HCT116 (cell line): Measurements from ENCODE around the gene KLHDC7A. TPM values are rescaled to one million over a fixed set of nuclear protein-coding genes. Genes with fewer than 3 reads are reported as not detected.

Experiments
- ATAC-seq: fragments of 200-7000 bp; cut with Tn5 transposase; 2 replicates; pipeline ENCODE4 v1.9.1; 2020; ENCODE audit warnings: mild to moderate bottlenecking, moderate library complexity
- BruUV-seq: library from RNA; stranded (reverse); fragments of 400-500 nt; replicated peaks from 2 replicates; lab custom pipeline; 2021; lab: Mats Ljungman, UMichigan
- CTCF ChIA-PET: fragments of 300-600 bp; sonication (Branson Sonifier 250); formaldehyde crosslinking; loops from one replicate; lab custom pipeline; 2021; ENCODE audit warnings: antibody characterized with exemption; lab: Charles Lee
- POLR2A ChIA-PET: fragments of 300-600, 350-600 bp; sonication (Branson Sonifier 250); formaldehyde crosslinking; loops from one replicate; lab custom pipeline; 2021; ENCODE audit warnings: antibody characterized with exemption; lab: Charles Lee
- RAD21 ChIA-PET, 2 experiments: fragments of 300-600 bp; sonication (Branson Sonifier 250); formaldehyde crosslinking; loops; one replicate each; lab custom pipeline; 2023; ENCODE audit warnings: low total read pairs in 2 of 2; ENCODE audit not compliant: uncharacterized antibody in 2 of 2, unreplicated experiment in 2 of 2, low non-redundant PET in 1 of 2; lab: Charles Lee
- DNase-seq: peaks from one replicate; pipeline ENCODE4 v3.0.0-alpha.2; 2010; ENCODE audit warnings: low read depth, low spot score
- H2AFZ ChIP-seq: fragments of 200-600 bp; shearing (Covaris generic), sonication (generic); 2 replicates; pipeline ENCODE4 v1.6.1; 2017; ENCODE audit warnings: low read depth, mixed run types, mixed read lengths, antibody characterized with exemption, low read length; ENCODE audit not compliant: poor library complexity, severe bottlenecking
- H3K27ac ChIP-seq: 2 replicates; pipeline ENCODE4 v1.5.1; 2012; ENCODE audit warnings: low read depth, low read length
- H3K27me3 ChIP-seq: fragments of 200-600 bp; sonication (generic); 2 replicates; pipeline ENCODE4 v1.6.1; 2016; ENCODE audit warnings: mixed run types, low read length, mixed read lengths; ENCODE audit not compliant: insufficient read depth
- H3K36me3 ChIP-seq, 2 experiments: fragments of 200-500 bp in 1 of 2; fragments of 200-600 bp in 1 of 2; sonication (Bioruptor generic) in 1 of 2; sonication (generic) in 1 of 2; 2 replicates each; pipeline versions ENCODE4 v1.5.1 to v1.6.1; 2014 to 2016; ENCODE audit warnings: low read length in 2 of 2, inconsistent platforms in 1 of 2, mixed read lengths in 1 of 2, mixed run types in 1 of 2; ENCODE audit not compliant: insufficient read depth in 2 of 2, control insufficient read depth in 1 of 2
- H3K4me1 ChIP-seq, 2 experiments: fragments of 200-600 bp in 1 of 2; sonication (generic) in 1 of 2; 2 replicates each; pipeline versions ENCODE4 v1.5.1 to v1.6.1; 2012 to 2017; ENCODE audit warnings: low read length in 2 of 2, inconsistent platforms in 1 of 2, mild to moderate bottlenecking in 1 of 2, mixed read lengths in 1 of 2, mixed run types in 1 of 2, moderate library complexity in 1 of 2; ENCODE audit not compliant: insufficient read depth in 2 of 2, control insufficient read depth in 1 of 2
- H3K4me2 ChIP-seq: fragments of 200-600 bp; sonication (generic); 2 replicates; pipeline ENCODE4 v1.6.1; 2017; ENCODE audit warnings: mixed run types, low read length, mixed read lengths
- H3K4me3 ChIP-seq, 2 experiments: fragments of 200-600 bp in 1 of 2; sonication (generic) in 1 of 2; replicated peaks in 1 of 2; 2 replicates each; pipeline ENCODE4 v1.5.1; 2011 to 2016; ENCODE audit warnings: low read length in 2 of 2, control low read depth in 1 of 2, low read depth in 1 of 2, mild to moderate bottlenecking in 1 of 2, mixed read lengths in 1 of 2, mixed run types in 1 of 2
- H3K79me2 ChIP-seq: fragments of 200-600 bp; sonication (generic); 2 replicates; pipeline ENCODE4 v1.6.1; 2017; ENCODE audit warnings: mild to moderate bottlenecking, mixed run types, low read length, moderate library complexity, mixed read lengths; ENCODE audit not compliant: insufficient read depth
- H3K9ac ChIP-seq: fragments of 200-600 bp; sonication (generic); 2 replicates; pipeline ENCODE4 v1.6.1; 2016; ENCODE audit warnings: low read length, mixed read lengths
- H3K9me2 ChIP-seq: fragments of 200-600 bp; sonication (generic), shearing (Covaris generic); 2 replicates; pipeline ENCODE4 v1.6.1; 2017; ENCODE audit warnings: mixed run types, mild to moderate bottlenecking, moderate library complexity; ENCODE audit not compliant: insufficient read depth
- H3K9me3 ChIP-seq, 2 experiments: fragments of 200-500 bp in 1 of 2; fragments of 200-600 bp in 1 of 2; sonication (Bioruptor generic) in 1 of 2; sonication (generic) in 1 of 2; 2 replicates each; pipeline ENCODE4 v1.6.1; 2014 to 2017; ENCODE audit warnings: low read length in 2 of 2, mixed read lengths in 2 of 2, inconsistent platforms in 1 of 2, low read depth in 1 of 2, mild to moderate bottlenecking in 1 of 2, mixed run types in 1 of 2, moderate library complexity in 1 of 2; ENCODE audit not compliant: control insufficient read depth in 1 of 2, insufficient read depth in 1 of 2
- H4K20me1 ChIP-seq: fragments of 200-600 bp; sonication (generic), shearing (Covaris generic); 2 replicates; pipeline ENCODE4 v1.6.1; 2017; ENCODE audit warnings: mixed run types, mild to moderate bottlenecking, moderate library complexity; ENCODE audit not compliant: insufficient read depth
- CBX3 ChIP-seq: IDR thresholded peaks from 2 replicates; pipeline ENCODE4 v1.6.1; 2012; ENCODE audit warnings: low read depth
- ELF1 ChIP-seq: IDR thresholded peaks from 2 replicates; pipeline ENCODE4 v1.6.1; 2012; ENCODE audit warnings: low read depth, borderline replicate concordance
- EZH2phosphoT487 ChIP-seq: fragments of 200-600 bp; IDR thresholded peaks from 2 replicates; pipeline ENCODE4 v1.6.1; 2018; ENCODE audit warnings: antibody characterized with exemption, borderline replicate concordance
- FOSL1 ChIP-seq: IDR thresholded peaks from 2 replicates; pipeline ENCODE4 v1.6.1; 2012; ENCODE audit warnings: low read depth
- JUND ChIP-seq: IDR thresholded peaks from 2 replicates; pipeline ENCODE4 v1.6.1; 2012
- POLR2A ChIP-seq: IDR thresholded peaks from 2 replicates; pipeline ENCODE4 v1.7.0; 2011; ENCODE audit warnings: borderline replicate concordance; ENCODE audit not compliant: insufficient read depth, insufficient read length; ENCODE audit errors: extremely low read depth
- POLR2AphosphoS5 ChIP-seq: IDR thresholded peaks from 2 replicates; pipeline ENCODE4 v1.6.1; 2011; ENCODE audit warnings: mild to moderate bottlenecking, low read depth, low read length, moderate library complexity
- SIN3A ChIP-seq: IDR thresholded peaks from 2 replicates; pipeline ENCODE4 v1.6.1; 2012; ENCODE audit warnings: low read depth
- SP1 ChIP-seq: IDR thresholded peaks from 2 replicates; pipeline ENCODE4 v1.6.1; 2012; ENCODE audit warnings: low read depth
- SRF ChIP-seq: IDR thresholded peaks from 2 replicates; pipeline ENCODE4 v1.6.1; 2012; ENCODE audit warnings: low read depth
- TCF7L2 ChIP-seq: IDR thresholded peaks from 2 replicates; pipeline ENCODE4 v1.7.0; 2011; ENCODE audit warnings: borderline replicate concordance, inconsistent platforms; ENCODE audit not compliant: insufficient read depth, insufficient read length; ENCODE audit errors: extremely low read depth
- YY1 ChIP-seq: IDR thresholded peaks from 2 replicates; pipeline ENCODE4 v1.6.1; 2011; ENCODE audit warnings: low read length, low read depth, moderate library complexity, mild to moderate bottlenecking; ENCODE audit not compliant: insufficient replicate concordance; ENCODE audit errors: extremely low read depth
- ZFX ChIP-seq: fragments of 450-650 bp; IDR thresholded peaks from 2 replicates; pipeline ENCODE4 v1.6.1; 2017
- intact Hi-C: fragments of 100-400 bp; cut with micrococcal nuclease; formaldehyde crosslinking; loops from 2 replicates; pipeline ENCODE4 v1.10.0; 2022
- total RNA-seq: library from RNA; stranded (reverse); gene quantifications from one replicate; pipeline ENCODE4 v1.2.1, GENCODE V29; 2021; ENCODE audit not compliant: unreplicated experiment
- TF ChIP-seq, protein P1 (sequence below): IDR thresholded peaks from 2 replicates; pipeline ENCODE4 v1.6.1; 2012
- TF ChIP-seq, protein P2 (sequence below): IDR thresholded peaks from 2 replicates; pipeline ENCODE4 v1.6.1; 2012
- TF ChIP-seq, protein P3 (sequence below): IDR thresholded peaks from 2 replicates; pipeline ENCODE4 v1.6.1; 2011; ENCODE audit warnings: mild to moderate bottlenecking, low read length, moderate library complexity; ENCODE audit not compliant: insufficient replicate concordance; ENCODE audit errors: extremely low read depth

The KLHDC7A gene
- total RNA-seq, 1 experiment from 2014 or later: 0.30 TPM

DNA sequence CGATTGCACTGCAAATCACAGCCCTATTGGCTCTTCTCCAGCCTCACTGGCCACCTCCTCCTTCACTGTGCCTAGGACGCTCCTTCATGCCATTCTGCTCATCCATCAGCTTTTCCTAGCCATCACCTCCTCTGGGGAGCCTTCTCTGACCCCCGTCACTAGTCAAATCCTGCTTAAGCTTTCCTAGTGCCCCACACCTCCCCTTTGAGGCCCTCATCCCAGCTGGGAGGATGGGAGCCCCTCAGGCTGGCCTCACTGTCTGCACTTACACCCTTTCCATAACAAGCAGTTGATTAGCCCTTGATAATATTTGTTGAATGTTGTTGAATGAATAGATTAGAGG is 50.7 kb downstream of the KLHDC7A start:
- peak; percentile 18; the same call in 1 of the 2 replicates for ATAC-seq
- no peak for DNase-seq
- Histone ChIP-seq H3K27me3 (peaks cover 38% of the 10 kb centered on the region), H2AFZ (no peak overlapping the region), H3K36me3 (no peaks in the 10 kb centered on the region), H4K20me1 (no peaks in the 10 kb centered on the region), H3K9ac (no peak overlapping the region), H3K27ac (no peak overlapping the region), H3K4me1 (peaks cover 4 to 7% of the 10 kb centered on the region in 2 experiments; a peak in 3 of 4 replicates), H3K9me3 (no peaks in the 10 kb centered on the region), H3K9me2 (no peaks in the 10 kb centered on the region), H3K4me2 (no peak overlapping the region), H3K79me2 (no peaks in the 10 kb centered on the region), H3K4me3 (no peak overlapping the region)
- intact Hi-C loops: no loop called here
- ChIA-PET RAD21 (no interaction called here), POLR2A (no interaction called here), CTCF (no interaction called here)
- no peak for TF ChIP-seq SP1
- no peak for TF ChIP-seq JUND
- no peak for TF ChIP-seq CBX3
- TF ChIP-seq FOSL1: no peak
- TF ChIP-seq ZFX: no peak
- no peak for TF ChIP-seq SRF
- TF ChIP-seq, protein P1, sequence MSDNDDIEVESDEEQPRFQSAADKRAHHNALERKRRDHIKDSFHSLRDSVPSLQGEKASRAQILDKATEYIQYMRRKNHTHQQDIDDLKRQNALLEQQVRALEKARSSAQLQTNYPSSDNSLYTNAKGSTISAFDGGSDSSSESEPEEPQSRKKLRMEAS: no peak
- TF ChIP-seq YY1: no peak
- no peak for TF ChIP-seq ELF1
- TF ChIP-seq, protein P2, sequence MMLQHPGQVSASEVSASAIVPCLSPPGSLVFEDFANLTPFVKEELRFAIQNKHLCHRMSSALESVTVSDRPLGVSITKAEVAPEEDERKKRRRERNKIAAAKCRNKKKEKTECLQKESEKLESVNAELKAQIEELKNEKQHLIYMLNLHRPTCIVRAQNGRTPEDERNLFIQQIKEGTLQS: no peak
- TF ChIP-seq, protein P3, sequence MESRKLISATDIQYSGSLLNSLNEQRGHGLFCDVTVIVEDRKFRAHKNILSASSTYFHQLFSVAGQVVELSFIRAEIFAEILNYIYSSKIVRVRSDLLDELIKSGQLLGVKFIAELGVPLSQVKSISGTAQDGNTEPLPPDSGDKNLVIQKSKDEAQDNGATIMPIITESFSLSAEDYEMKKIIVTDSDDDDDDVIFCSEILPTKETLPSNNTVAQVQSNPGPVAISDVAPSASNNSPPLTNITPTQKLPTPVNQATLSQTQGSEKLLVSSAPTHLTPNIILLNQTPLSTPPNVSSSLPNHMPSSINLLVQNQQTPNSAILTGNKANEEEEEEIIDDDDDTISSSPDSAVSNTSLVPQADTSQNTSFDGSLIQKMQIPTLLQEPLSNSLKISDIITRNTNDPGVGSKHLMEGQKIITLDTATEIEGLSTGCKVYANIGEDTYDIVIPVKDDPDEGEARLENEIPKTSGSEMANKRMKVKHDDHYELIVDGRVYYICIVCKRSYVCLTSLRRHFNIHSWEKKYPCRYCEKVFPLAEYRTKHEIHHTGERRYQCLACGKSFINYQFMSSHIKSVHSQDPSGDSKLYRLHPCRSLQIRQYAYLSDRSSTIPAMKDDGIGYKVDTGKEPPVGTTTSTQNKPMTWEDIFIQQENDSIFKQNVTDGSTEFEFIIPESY: no peak
- no peak for TF ChIP-seq TCF7L2
- TF ChIP-seq SIN3A: no peak
- TF ChIP-seq EZH2phosphoT487: no peak
- TF ChIP-seq POLR2A: no peak
- TF ChIP-seq POLR2AphosphoS5: no peak
- no TSS peak for BruUV-seq
